HCEC 1CT (cell line): ENCODE data around the gene TIMP2.
A peak's percentile ranks its signal among the peaks of the same experiment; 100 is the strongest.
"Not testable (repeated sequence)": the region's sequence is repeated elsewhere in the genome, so short reads cannot be mapped to it uniquely, and the experiment has no call there.

ENCODE experiments used
- DNase-seq: peaks from one replicate; pipeline ENCODE4 v3.0.0-alpha.2; 2017

TIMP2 gene

DNA sequence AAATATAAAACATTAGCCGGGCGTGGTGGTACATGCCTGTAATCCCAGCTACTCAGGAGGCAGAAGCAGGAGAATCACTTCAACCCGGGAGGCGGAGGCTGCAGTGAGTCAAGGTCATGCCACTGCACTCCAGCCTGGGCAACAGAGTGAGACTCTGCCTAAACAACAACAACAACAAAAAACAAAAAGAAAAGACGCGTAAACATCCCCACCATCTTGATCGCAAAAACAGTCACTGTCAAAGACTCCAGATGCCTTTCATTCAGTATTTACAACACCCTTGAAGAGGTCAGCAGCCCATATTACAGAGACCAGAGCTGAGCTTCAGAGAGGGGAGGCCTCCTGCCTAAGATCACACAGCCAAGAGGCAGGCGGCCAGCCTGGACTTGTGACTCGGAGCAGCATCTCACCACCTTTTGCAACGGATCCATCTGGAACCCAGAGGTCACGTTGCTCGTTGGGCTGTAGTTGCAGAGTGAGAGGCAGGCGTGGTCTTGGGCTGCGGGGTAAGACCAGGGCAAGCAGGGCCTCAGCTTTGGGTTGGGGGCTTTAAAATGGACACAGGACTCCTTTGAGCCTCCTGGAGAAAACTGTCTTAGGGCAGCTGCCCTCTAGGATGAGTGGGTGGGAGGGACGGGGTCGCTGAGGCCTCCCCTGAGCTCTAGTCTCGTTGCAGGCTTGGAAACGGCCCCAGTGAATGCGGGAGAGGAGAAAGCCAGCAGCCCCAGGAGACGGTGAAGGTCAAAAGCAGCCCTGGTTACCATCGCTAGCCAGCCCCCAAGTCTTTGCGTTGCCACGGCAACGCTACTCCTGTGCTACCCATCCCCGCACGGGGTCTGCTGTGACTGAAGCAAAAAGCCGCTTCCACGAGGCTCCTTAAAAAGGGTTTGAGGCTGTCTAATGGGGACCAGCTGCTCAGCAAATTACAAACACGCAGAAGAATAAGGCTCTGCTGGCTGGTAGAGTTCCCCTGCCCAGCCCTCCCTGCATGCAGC lies 28.5 kb upstream of the TIMP2 start:
- no peak for DNase-seq

DNA sequence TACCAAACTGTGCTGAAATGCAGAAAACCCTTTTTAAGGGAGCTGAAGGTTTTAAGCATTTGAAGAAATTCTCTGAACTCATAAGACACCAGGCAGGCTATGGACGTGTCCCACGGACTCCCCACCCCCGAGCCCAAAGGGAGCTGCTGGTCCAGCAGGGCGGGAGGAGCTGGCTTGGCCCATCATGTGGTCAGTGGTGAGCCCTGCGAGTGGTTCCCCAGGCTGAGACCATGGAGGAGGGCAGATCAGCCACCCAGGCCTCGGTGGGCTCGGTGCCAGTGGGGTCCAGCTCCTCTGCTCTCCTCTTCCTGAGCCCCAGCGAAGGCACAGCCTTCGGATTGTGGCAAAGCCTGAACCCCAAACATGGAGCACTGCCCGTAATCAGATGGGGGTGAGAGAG lies 27.5 kb upstream of the TIMP2 start:
- no peak for DNase-seq

DNA sequence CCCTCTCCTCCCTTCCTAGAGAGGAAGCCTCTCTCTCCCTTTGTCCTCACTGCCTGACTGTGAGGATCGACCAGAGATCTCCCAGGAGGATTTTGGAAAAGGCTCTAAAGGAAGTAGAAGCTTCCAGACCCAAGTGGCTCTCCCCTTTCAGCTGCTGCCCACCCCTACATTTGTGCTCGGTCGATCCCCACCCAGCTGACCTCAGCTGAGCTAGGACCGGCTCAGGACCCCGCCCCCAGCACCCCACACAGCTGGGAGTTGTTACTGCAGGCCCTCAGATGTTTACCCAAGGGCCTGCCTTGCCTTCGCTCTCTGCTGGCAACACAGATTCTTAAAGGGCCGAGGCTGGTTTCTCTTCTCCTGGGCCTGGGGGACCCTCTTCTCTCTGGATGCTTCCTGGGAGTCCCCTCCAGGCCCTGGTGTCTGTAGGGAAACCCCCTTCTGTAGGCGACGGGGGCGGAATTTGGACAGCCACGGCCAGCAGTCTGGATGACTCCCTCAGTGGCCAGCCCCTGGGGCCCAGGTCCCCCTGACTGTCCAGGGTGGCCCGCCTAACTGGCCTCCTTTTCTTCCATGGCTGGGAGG lies 26.9 kb upstream of the TIMP2 start:
- no peak for DNase-seq

DNA sequence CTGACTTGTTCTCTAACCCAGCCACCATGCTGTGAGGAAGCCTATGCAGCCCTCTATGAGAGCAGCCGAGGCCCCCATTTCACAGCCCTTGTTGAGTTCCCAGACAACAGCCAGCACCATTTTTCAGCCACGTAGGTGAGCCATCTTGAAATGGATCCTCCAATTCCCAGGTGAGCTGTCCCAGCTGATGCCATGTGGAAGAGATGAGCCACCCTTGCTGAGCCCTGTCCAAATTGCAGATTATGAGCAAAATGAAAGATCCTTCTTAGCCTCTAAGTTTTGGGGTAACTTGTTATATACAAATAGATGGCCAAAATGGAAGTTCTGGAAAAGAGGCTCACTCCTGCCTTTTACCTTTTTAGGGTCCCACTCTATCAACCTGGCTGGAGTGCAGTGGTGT lies 25.7 kb upstream of the TIMP2 start:
- DNase-seq: no peak

DNA sequence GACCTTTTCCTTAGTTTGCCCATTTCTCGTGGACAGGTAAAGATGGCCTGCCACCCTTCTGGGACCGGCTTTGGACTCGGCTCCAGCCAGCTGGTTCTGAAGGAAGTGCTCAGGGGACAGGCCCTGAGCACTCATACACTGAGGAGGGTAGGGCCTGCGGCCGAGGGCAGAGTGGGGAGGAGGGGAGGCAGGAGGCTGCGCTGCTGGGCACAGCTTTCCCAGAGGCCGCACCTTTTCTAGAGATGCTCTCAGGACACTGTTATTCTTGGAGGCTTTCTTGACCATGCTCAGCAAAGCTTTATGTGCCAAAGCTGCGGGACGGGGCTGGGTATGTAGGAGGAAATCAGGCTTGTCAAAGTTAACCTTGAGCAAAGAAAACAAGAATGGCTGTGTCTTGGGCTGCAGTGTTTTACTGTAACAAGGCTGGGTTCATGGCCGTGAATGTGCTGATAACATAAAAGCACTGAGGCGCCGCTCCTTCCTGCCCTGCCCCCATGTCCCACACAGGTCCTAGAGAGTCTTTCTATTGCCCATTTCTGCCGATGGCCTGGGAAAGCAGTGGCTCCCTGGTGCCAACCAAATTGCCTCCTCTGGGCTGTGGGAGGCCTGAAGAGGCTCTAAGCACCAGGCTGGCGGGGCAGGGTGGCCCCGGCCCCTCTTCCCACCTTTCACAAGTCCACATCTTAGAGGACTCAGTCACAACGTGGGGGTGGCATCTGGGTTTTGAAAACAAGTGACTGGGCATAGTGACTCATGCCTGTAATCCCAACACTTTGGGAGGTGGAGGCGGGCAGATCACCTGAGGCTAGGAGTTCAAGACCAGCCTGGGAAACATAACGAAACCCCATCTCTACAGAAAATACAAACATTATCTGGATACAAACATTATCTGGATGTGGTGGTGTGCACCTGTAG lies 22.3 kb upstream of the TIMP2 start:
- DNase-seq: no peak

DNA sequence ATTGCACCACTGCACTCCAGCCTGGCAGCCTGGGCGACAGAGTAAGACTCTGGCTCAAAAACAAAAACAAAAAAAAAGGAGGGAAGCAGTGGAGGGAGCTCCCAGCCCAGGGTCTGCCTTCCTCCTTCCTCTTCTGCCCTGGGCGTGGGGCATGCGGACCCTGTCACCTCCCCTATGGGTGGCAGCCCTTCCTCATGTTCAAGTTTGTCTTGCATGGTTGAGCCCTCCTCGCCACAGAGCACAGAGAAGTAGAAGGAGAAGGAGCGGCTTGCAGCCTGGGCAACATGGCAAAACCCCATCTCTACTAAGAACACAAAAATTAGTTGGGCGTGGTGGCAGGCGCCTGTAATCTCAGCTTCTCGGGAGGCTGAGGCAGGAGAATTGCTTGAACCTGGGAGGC lies 21.4 kb upstream of the TIMP2 start:
- DNase-seq: no peak

DNA sequence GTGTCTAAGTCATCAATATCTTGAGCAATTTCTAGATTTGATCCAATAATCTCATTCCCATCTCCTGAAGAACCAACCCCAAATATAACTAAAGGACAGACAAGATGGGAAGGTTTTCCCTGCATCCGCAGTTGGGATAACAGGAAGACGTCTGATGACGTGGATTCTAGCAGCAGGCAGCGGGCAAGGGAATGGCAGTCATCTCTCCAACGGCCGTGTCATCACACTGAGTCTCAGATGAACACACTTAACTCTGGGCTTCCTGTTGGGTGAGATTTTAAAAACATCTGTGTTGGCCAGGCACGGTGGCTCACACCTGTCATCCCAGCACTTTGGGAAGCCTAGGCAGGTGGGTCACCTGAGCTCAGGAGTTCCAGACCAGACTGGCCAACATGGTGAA lies 20.9 kb upstream of the TIMP2 start:
- DNase-seq: no peak

DNA sequence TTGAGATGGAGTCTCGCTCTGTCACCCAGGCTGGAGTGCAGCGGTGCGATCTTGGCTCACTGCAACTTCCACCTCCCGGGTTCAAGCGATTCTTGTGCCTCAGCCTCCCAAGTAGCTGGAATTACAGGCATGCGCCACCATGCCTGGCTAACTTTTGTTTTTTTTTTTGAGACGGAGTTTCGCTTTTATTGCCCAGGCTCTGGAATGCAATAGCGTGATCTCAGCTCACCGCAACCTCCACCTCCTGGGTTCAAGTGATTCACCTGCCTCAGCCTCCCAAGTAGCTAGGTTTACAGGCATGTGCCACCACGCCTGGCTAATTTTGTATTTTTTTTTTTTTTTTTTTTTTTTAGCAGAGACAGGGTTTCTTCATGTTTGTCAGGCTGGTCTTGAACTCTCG lies 20.3 kb upstream of the TIMP2 start:
- DNase-seq: not testable (repeated sequence)

DNA sequence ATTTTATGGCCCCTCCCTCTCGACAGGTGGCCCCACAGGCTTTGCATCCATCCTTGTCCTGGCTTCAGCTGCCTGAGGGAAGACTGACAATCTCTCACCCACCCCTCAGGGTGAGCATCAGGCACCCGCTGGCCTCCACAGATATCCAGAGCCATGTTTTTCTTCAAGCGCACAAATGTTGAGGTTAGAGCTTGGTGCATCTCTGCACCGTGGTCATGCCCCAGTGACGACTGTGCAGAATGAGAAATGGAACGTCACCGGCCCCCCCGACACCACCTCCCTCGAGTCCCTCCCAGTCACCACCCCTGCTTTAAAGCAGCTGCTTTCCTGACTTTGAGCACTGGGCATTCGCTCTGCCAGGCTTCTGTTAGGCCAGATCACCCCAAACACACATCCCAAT lies 19.8 kb upstream of the TIMP2 start:
- DNase-seq: no peak

DNA sequence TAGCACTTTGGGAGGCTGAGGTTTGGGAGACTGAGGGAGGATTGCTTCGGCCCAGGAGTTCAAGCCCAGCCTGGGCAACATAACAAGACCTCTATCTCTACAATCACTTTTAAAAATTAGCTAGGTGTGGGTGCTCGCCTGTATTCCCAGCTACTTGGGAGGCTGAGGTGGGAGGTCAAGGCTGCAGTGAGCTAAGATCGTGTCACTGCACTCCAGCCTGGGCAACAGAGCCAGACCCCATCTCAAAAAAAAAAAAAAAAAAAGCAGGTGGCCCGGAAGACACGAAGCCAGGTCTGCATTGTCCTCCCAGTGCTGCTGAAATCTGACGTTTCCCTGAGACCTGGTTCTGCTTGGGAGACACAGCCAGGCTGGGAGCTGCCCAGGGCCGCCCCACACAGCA lies 18.8 kb upstream of the TIMP2 start:
- DNase-seq: no peak

DNA sequence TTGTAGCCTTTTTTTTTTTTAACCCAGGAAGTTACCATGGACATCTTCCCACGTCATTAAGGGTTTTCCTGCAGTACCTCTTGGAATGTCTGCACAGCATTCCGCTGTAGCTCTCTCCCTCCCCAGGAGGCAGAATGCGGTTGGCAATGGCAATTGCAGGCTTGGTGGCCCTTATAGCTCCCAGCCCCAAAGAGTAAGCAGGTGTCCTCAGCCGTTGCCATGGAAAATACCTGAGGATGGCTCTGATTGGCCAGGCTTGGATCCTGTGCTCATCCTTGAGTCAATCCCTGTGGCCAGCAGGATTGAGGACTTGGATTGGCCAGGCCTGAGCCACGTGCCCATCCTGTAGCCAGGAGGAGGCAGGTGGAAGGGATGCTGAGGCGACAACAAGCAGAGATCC lies 15.5 kb upstream of the TIMP2 start:
- DNase-seq: no peak

DNA sequence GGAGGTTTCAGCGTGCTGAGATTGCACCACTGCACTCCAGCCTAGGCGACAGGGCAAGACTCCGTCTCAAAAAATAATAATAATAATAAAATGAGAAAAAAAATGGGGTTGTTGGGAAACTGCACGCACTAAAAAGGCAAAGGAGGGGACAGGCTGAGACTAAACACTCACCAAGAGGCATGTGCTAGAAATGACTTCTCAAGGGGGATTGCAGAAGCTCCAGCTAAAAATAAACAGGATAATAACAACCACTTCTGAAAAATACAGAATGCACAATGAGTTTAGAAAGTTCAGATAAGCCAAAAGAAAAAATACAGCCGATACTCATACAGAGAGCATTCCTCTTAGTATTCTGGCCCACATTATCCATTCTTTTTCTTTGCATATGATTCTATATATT lies 15.1 kb upstream of the TIMP2 start:
- DNase-seq: no peak

DNA sequence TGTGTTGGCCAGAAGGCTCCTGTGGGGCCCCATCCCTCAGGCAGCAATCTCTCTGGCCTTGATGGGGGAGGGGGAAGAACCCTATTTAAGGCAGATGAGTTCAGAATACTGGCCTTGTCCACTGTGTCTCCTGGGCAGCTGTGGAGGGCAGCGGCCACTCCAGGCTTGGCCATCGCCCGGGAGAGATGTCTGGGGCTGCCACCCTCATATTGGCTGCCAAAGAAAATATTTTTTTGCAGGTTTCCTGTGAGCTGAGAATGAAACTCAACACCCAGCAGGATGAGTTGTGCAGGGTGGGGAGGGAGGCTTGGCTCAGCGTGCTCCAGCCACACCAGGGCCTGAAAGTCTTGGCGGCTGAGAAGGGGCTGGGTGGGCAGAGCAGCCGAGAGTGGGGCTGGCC lies 14.4 kb upstream of the TIMP2 start:
- no peak for DNase-seq

DNA sequence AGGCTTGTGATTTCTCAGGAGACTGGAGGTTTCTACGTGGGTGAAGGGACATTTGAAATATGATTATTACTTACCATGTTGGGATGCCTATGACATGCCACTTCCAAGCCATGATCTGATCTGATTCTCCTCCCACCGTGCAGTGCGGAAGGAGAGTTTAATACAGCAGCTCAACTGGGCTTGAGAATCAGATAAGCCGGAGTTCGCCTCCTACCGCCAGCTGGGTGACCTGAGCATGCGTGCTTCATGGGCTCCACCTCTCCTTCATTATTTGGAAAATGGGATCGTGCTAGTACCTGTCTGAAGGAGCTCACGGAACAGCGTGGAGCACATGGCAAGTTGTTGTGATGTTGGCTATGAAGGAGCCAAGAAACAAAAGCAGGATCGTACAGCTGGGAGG lies 12.4 kb upstream of the TIMP2 start:
- no peak for DNase-seq

DNA sequence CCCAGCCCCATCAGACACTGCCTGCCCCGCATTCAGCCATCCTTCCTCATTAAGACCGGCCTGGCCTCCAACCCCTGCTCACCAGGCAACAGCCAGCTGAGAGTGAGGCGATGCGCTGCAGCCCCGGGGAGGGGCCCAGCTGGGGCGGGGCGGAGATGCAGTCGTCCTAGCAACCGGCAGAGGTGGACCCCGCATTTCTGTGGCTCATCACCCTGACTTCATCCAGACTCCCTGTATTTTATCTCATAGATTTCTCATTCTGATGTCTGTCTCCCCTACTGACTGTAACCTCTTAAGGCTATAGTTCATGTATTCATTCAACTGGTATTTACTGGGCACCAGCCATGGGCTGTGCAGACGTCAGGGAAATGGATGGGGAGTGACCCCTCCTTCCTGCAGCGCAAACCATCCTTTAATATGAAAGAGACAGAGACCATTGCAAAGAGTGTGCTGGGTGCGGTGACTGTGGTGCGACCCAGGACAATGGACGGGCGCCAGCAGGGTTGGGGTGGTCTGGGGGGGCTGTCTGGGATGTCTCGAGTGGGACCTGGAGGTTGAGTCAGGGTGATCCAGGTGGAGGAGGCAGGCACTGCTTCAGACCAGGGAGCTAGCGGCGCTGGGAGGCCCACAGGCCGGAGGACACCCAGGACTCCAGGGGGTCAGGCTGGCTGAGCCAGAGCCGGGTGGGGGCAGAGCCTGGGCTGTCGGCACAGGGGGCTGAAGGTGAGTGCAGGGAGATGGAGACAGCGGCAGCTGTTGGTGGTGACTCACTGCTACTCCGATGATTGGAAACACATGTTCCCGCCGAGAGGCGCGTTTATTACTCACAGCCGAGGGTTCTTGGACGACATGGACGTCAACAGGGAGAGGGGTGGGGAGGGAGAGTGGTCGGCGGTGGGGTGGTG lies 10.5 kb upstream of the TIMP2 start:
- DNase-seq: peak; percentile 98

DNA sequence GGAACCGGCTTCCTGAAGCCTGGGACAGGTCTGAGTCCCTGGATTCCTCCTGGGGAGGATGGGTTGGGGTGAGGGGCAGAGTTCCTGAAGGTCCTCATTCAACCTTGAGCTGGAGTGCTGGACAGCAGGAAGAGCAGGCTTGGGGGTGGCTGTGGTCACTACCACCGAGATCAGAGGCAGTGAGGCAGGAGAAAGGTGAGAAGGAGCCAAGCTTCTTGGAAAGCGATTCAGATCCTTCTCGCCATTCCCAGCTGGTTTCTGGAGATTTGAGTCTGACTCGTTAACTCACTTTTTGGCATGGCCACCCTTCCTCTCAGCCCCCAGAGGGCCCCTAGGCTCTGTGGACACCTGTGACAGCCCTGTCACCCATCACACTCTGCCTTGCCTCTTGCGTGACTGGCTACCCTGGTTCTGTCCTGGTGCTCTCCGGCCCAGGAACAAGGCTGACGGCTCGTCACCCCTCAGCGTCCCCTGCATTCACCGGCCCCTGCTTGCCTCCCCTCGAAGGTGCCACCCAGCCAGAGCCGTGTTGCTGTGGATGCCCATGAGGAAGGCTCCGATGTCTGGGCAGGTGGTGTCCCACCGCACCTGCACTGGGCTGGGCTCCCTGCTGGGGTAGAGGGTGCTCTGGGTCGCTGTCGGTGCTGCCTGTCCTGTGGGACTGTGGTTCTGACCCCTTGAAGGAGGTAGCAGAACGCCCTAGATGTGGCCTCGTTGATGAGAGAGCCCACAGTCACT lies 9.7 kb upstream of the TIMP2 start:
- no peak for DNase-seq

DNA sequence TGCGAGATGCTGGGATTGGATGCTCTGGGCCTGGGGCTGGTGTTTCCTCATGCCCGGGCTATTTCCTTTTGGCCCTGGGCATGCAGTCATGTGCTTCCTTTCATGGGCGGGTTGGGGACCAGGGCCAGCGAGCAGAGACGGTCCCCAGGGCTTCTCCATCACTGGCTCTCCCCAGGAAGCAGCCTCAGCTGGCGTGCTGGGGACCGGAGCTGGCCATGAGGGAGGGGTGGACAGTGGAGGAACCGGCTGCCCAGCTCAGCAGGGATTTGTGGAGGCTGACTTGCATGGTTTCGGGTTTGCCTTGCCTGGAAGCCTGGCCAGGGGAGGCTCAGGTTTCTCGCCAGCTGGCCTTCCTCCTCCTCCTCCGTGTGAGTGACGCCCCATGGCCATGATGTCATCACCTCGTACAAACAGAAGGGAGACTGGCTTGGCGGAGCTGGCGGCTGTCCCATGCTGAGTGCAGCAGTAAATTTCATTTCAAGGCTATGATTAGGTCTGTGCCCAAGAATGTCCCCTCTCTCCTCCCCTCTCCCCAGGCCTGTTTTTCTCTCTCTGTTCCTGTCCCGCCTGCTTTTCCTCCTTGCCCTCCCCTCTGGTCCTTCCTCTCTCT lies 8.9 kb upstream of the TIMP2 start:
- DNase-seq: peak; percentile 97

DNA sequence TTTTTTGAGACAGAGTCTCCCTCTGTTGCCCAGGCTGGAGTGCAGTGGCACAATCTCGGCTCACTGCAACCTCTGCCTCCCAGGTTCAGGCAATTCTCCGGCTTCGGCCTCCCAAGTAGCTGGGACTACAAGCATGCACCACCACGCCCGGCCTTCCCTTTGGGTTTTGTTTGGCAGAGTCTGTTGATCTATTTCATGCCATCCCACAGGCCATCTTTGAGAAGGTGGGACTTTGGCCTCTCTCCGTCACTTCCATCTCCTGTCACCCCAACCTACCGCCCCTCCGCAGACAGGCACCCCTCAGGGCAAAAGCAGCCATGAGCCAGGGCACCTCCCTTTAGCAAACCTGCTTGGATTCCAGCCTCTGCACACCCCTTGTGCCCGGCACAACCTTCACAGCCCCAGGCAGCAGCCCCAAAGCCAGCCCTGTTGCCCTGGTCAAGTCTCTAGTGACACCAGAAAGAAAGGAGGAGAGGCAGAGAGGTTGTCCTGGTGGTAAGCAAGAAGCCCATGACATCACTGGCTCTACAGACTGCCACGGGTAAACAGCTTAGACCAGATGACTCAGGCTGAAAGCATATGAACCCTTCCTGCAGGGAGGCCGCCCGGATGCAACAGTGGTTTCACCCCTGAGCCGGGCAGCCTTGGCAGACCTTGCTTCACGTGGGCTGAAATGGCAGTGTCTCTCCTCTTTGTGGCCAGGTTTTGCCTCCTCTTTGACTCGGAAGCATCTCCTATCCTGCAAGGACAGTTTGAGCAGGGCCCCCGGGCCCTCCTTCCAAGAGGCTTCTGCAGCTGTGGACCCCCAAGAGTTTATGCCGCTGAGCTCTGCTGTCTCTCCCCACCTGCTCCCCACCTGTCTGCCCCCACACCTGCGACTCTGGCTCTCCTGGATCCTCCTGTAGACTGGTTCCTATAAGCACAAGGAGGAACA lies 8.1 kb upstream of the TIMP2 start:
- DNase-seq: peak; percentile 99

DNA sequence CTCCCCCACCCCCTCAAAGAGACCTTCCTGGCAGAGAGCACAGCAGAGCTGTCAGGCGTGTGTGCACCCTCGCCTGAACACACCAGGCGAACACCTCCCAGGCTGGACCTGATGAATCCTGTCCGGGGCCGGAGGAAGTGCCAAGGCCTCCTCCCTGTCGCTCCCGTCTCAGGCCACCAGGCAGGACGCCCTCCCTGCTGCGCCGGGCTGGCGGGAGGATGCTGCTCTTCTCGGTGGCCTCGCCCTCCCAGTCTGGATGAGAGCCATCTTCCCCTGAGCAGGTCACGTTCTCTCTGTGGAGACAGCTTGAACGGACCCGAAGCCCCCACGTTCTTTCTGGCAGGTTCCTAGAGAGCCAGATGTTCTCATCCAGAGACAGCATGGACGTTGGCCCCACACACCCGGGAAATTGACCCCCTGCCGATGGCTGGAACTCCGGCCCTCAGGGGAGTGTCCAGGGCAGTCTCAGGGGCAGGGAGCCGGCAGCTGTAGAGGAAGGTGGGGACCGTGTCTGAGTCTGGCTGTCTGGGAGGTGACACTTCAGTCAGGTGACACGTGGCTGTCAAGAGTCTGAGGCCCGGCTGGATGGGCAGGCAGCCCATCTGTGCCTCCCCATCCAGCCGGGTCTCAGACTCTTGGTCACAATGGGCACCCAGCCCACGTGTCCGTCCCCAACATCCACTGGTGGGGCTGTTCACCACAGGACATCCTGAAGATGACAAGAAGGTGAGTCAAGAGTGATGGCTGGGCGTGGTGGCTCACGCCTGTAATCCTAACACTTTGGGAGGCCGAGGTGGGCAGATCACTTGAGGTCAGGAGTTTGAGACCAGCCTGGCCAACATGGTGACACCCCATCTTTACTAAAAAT lies 5.0 kb upstream of the TIMP2 start:
- DNase-seq: no peak
